Colon (tissue), 2 donors: ENCODE data around the gene ST8SIA6.

Experiments used
- FAIRE-seq: peaks from 2 replicates; lab custom pipeline; 2012; peaks lifted over from hg19 to GRCh38; lab: Jason Lieb, UNC
- donor health status: control.
- donor health status: control.

ST8SIA6 gene

GRCh38 chr10:17385066-17385465 is 69.3 kb downstream of the ST8SIA6 start:
- no peak for FAIRE-seq

- FAIRE-seq = no peak
These were observed 70.4 kb downstream of the ST8SIA6 start for GRCh38 chr10:17383801-17384555.

- peak; percentile 75 for FAIRE-seq
These were observed 72.8 kb downstream of the ST8SIA6 start for GRCh38 chr10:17381502-17382142.

- no peak for FAIRE-seq
These were observed 73.5 kb downstream of the ST8SIA6 start for GRCh38 chr10:17380888-17381287.

- no peak for FAIRE-seq
These were observed 74.4 kb downstream of the ST8SIA6 start for GRCh38 chr10:17380016-17380415.

- FAIRE-seq = no peak
These were observed 75.2 kb downstream of the ST8SIA6 start for GRCh38 chr10:17379151-17379690.

- FAIRE-seq = no peak
These were observed 78.3 kb downstream of the ST8SIA6 start for GRCh38 chr10:17375936-17376584.

GRCh38 chr10:17368708-17369272 is 85.6 kb downstream of the ST8SIA6 start:
- no peak for FAIRE-seq

- FAIRE-seq = no peak
These were observed 87.7 kb downstream of the ST8SIA6 start for GRCh38 chr10:17366705-17367104.

GRCh38 chr10:17365402-17365801 is 89.0 kb downstream of the ST8SIA6 start:
- FAIRE-seq = no peak

- no peak for FAIRE-seq
These were observed 95.9 kb downstream of the ST8SIA6 start for GRCh38 chr10:17358461-17358860.

- no peak for FAIRE-seq
These were observed 96.6 kb downstream of the ST8SIA6 start for GRCh38 chr10:17357781-17358180.

GRCh38 chr10:17356820-17357219 is 97.6 kb downstream of the ST8SIA6 start:
- FAIRE-seq = no peak

GRCh38 chr10:17354781-17355180 is 99.6 kb downstream of the ST8SIA6 start:
- FAIRE-seq = no peak

GRCh38 chr10:17353568-17354300 is 100.7 kb downstream of the ST8SIA6 start:
- FAIRE-seq = no peak

- FAIRE-seq = no peak
These were observed 101.8 kb downstream of the ST8SIA6 start for GRCh38 chr10:17352583-17352982.

- FAIRE-seq = no peak
These were observed 102.9 kb downstream of the ST8SIA6 start for GRCh38 chr10:17351506-17351905.

GRCh38 chr10:17349717-17350116 is 104.7 kb downstream of the ST8SIA6 start:
- no peak for FAIRE-seq

- no peak for FAIRE-seq
These were observed 105.7 kb downstream of the ST8SIA6 start for GRCh38 chr10:17348501-17349349.

GRCh38 chr10:17348011-17348500 is 106.3 kb downstream of the ST8SIA6 start:
- FAIRE-seq = no peak

- no peak for FAIRE-seq
These were observed 110.2 kb downstream of the ST8SIA6 start for GRCh38 chr10:17344206-17344605.
